A549 treated with DMSO at 1 μM for 4 hours (cell line): ENCODE measurements around the gene BCL2L15. TPM values are rescaled to one million over a fixed set of nuclear protein-coding genes. Genes with fewer than 3 reads are reported as not detected.

Experiments
- total RNA-seq: library from RNA; stranded (reverse); fragments of 200-300 nt; extraction: Qiagen RNA extraction; gene quantifications from 5 replicates; pipeline ENCODE4 v1.2.3, GENCODE V29; 2022; ENCODE audit warnings: low read depth

Gene BCL2L15
- 0.31 to 0.65 TPM (median 0.46 TPM) in 5 replicates for total RNA-seq

GRCh38 chr1:113887402-113888175 is at the start of gene BCL2L15:
Gene BCL2L15 (minus strand): TSS chr1:113887581. CDS start chr1:113887375, 206 bp downstream.

DNA sequence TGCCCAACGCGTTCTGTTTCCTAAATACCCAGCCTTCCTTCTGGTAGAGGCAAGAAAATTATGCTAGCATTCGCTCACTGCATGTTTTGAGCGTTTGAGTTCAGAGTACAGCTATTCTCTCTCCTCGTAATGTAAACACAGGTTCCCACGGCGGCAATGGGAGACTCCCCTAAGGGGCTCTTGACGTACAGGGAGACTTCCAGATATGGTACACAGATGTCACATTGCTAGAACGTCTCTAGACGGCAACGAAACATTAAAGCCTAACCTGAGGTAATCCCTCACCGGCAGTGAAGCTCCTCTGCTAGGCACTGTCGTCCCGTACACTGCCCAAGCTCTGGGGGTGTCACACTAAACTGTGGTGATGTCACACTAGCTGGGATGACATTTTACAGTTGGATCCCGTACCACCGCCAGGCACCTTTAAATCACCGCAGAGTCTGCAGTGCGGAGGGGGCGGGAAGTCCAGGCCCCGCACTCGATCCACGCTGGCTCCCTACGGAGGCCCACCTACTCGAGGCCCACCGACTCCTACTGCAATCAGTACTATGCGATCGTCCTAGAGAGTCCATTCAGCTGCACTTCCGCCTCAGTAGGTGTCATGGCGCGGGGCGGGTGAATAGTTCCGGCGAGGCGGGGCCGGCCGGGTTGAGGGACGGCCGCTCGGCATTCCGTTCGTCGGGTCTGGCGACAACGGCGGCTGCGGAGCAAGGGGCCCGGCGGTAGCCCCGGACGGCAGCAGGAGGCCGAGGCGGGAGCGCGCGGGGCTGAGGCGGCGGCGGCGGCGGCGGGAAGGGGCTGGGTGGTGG is 41.8 kb upstream of the BCL2L15 start, which contains the start of gene HIPK1:
Gene HIPK1, plus strand, starts transcription at position 384 of the 809 bp plus-strand sequence.

GRCh38 chr1:113904674-113905434 is 17.5 kb upstream of the BCL2L15 start, which contains the start of the genes AP4B1 and DCLRE1B:
Gene AP4B1 (minus strand): TSS chr1:113904799. CDS start chr1:113904717, 82 bp downstream.
Gene DCLRE1B (plus strand): TSS chr1:113905326. CDS start chr1:113905587, 261 bp downstream.

GRCh38 chr1:113871597-113872113 is 15.7 kb downstream of the BCL2L15 start, which contains the start of gene PTPN22:
Gene PTPN22 (minus strand): TSS chr1:113871712.

Other genes starting within 250 kb of the BCL2L15 start
- gene PHTF1, start 128.1 kb downstream of the BCL2L15 start, total RNA-seq = 15.3 to 17.8 TPM (median 16.0 TPM) in 5 replicates
- gene RSBN1, start 75.1 kb downstream of the BCL2L15 start, total RNA-seq = 4.0 to 5.0 TPM (median 4.7 TPM) in 5 replicates
- gene PTPN22, start 15.9 kb downstream of the BCL2L15 start, total RNA-seq = not detected in 5 replicates
- gene AP4B1, start 17.2 kb upstream of the BCL2L15 start, total RNA-seq = 9.1 to 11.4 TPM (median 10.4 TPM) in 5 replicates
- 8.7 to 11.2 TPM (median 11.0 TPM) in 5 replicates for gene DCLRE1B, start 17.7 kb upstream of the BCL2L15 start, total RNA-seq
- 13.5 to 21.7 TPM (median 19.9 TPM) in 5 replicates for gene HIPK1, start 41.7 kb upstream of the BCL2L15 start, total RNA-seq
- gene OLFML3, start 91.9 kb upstream of the BCL2L15 start, total RNA-seq = 4.1 to 5.2 TPM (median 4.2 TPM) in 5 replicates